GM23338 (cell line): ENCODE measurements around the gene MCRIP1.

ENCODE experiments used
- CREB1 ChIP-seq: fragments of 250-450 bp; sonication (Bioruptor Pico); IDR thresholded peaks from 2 replicates; pipeline ENCODE4 v1.5.0; 2020; ENCODE audit warnings: low read depth, mild to moderate bottlenecking, moderate library complexity
- CTCF ChIP-seq, 2 experiments: fragments of 200-600 bp in 1 of 2; sonication (generic) in 1 of 2; conservative IDR thresholded peaks; 2 replicates each; pipeline versions ENCODE4 v1.5.1 to v1.6.1; 2016 to 2017; ENCODE audit warnings: antibody characterized with exemption in 2 of 2, low read depth in 2 of 2, mild to moderate bottlenecking in 2 of 2, moderate library complexity in 1 of 2
- EZH2 ChIP-seq: fragments of 200-600 bp; sonication (generic); IDR thresholded peaks from one replicate; pipeline ENCODE4 v1.8.0; 2017; ENCODE audit warnings: antibody characterized with exemption, mild to moderate bottlenecking, low read depth; ENCODE audit not compliant: unreplicated experiment
- EZH2phosphoT487 ChIP-seq: fragments of 200-600 bp; sonication (generic); IDR thresholded peaks from one replicate; pipeline ENCODE4 v1.8.1; 2018; ENCODE audit warnings: antibody characterized with exemption; ENCODE audit not compliant: unreplicated experiment
- NANOG ChIP-seq: IDR thresholded peaks from 2 replicates; pipeline ENCODE4 v1.6.1; 2016; ENCODE audit warnings: antibody characterized with exemption, borderline replicate concordance
- POLR2AphosphoS5 ChIP-seq: IDR thresholded peaks from 2 replicates; pipeline ENCODE4 v1.6.1; 2016; ENCODE audit warnings: antibody characterized with exemption, low read depth
- ZNF331 ChIP-seq: fragments of 250-450 bp; sonication (Bioruptor Pico); IDR thresholded peaks from 2 replicates; pipeline ENCODE4 v1.5.0; 2020; ENCODE audit warnings: low read depth, mild to moderate bottlenecking, moderate library complexity
- TF ChIP-seq, protein P1 (sequence below): IDR thresholded peaks from 2 replicates; pipeline ENCODE4 v1.6.1; 2016; ENCODE audit warnings: antibody characterized with exemption

- TF ChIP-seq CTCF (conservative IDR thresholded peaks at IDR 0.05; ENCODE audit: low read depth in 2 of 2) (no peak), ZNF331 (CRISPR knock-in tag) (no peak), POLR2AphosphoS5 (no peak), NANOG (no peak), EZH2 (no peak), EZH2phosphoT487 (no peak), CREB1 (CRISPR knock-in tag) (no peak)
- TF ChIP-seq, protein P1, sequence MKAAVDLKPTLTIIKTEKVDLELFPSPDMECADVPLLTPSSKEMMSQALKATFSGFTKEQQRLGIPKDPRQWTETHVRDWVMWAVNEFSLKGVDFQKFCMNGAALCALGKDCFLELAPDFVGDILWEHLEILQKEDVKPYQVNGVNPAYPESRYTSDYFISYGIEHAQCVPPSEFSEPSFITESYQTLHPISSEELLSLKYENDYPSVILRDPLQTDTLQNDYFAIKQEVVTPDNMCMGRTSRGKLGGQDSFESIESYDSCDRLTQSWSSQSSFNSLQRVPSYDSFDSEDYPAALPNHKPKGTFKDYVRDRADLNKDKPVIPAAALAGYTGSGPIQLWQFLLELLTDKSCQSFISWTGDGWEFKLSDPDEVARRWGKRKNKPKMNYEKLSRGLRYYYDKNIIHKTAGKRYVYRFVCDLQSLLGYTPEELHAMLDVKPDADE, result no peak
These were observed 31.8 kb downstream of the MCRIP1 start for GRCh38 chr17:81801327-81801726.
